ENCODE measurements around the gene PRKN.
A peak's percentile ranks its signal among the peaks of the same experiment; 100 is the strongest.

Gene PRKN

DNA sequence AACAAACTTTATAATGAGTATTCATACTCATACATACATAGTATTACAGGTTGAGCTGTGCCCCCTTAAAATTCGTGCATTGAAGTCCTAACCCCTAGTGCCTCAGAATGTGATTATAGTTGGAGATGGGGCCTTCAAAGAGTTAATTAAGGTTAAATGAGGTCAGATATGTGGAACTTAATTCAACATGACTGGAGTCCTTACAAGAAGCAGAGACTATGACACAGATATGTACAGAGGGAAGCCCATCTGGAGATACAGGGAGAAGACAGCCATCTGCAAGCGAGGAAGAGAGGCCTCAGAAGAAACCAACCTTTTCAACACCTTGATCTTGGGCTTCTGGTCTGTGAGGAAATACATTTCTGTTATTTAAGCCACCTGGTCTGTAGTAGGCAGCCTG is 917.6 kb downstream of the PRKN start:
- no peak for DNase-seq (ENCODE audit: low read depth in 2 of 2)

DNA sequence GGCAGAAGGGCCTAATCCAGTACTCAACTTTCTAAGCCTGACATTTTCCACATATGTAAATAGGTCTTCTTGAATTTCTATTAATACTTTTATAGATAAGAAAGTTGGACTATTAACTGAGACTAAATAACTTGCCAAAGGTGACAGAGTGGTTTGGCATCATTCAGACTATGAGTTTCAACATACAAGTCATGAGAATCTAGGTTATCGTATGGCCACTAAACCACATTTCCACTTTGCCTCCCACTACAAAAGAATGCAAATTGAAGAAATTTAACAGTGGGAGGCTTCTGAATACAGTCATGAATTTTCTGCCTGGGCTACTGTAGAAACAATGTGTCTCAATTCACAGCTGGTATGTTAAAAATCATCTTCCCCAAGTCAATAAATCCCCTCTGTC is 922.7 kb downstream of the PRKN start:
- DNase-seq (ENCODE audit: low read depth in 2 of 2): no peak

DNA sequence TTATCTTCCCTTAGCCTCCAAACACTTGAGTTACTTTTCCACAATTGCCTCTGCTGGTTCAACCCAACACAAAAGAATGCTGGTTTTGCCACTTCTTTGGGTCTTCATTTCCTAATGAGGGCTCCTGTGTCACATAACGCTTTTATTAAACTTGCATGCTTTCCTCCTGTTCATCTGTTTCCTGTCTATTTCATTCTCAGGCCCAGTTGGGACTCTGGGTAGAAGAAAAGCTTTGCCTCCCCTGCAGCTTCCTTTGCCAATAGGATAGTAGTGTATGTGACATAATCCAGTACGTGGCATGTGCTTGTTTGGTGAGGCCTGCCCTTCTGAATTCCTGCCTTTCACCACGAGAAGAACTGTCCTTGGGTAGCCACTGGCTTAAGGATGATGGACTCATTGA is 924.4 kb downstream of the PRKN start:
- no peak for DNase-seq (ENCODE audit: low read depth in 2 of 2)

DNA sequence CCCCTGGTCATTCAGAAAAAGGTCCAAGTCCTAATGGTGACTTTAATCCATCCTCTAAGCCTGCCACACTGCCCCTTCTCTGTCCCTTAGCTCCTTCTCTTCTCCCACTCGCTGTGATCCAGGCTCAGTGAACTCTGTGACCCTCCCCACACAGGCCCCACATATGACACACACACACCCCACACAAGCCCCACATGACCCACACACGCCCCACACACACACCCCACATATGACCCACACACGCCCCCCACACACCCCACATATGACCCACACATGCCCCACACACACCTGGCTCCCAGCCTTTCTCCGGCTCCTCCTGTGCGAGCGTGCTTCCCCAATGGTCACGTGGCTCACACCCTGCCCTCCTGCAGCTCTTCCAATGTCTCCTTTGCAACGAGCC is 925.3 kb downstream of the PRKN start:
- DNase-seq (ENCODE audit: low read depth in 2 of 2): no peak

DNA sequence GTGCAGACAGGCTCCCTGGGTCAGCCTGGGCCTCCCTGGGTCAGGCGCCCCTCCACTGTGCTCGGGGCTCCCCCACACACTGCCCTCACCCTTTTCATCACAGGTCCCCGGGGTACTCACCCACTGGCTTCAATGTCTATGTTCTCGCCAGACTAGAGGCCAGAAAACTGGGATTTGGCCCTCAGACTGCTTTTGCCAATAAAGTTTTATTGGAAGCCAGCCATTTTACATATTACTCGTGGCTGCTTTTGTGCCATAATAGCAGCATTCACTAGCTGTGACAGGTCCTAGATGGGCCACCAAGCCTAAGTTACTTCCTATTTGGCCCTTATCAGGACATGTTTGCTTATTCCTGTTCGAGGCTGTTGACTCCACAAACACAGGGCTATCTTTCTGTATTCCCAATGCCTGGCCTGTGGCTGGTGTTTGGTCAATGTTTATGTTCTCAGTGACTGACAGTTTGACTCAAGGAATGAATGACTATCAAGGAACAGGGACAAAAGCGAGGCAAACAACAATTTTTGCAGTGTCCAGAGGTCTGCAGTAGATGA is 928.6 kb downstream of the PRKN start:
- DNase-seq (ENCODE audit: low read depth in 2 of 2): no peak

DNA sequence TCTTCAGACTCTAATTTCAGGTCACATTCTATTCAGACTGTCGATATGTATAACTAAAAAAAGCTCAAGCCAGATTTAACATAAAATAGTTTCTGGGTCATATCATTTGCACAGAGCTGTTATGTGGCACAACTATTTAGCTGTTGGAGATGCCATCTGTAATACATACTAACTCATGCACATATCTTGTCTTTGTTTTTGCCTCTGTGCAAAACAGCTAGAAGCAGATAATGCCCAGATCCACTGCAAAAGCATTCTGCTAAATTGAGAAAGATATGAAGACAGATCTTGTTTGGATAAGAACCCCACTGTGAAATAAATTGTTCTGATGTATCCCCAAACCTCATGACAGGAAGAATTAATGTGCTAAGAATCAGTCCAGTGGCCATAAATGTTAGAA is 930.9 kb downstream of the PRKN start:
- no peak for DNase-seq (ENCODE audit: low read depth in 2 of 2)

DNA sequence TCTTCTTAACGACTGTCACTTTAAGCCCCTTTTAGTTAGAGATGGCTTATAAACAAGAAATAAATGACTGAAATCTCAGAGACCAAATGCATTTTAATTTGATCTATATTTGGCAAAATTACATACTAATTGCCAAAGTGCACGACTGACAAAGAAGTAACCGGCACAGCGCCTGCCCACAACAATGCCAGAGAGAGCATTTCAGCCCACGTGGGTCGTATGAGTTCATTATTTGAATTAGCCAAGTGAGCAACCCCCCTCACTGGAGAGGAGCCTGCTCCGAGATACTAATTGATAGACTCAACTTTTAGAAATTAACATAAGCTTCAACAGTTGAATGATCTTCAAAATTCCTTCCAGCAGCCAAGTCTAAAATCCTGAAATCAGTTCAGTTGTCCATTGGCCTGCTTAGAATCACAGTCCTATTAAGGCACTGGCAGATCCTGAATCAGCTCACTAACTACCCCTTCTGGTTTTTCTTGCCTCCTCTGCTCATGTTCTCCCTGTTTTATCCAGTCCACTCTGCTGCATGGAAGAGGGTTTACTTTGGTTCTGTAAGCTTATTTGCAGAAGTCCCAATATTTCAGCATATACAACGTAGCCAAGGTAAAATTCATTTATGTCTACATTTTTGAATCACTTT is 934.6 kb downstream of the PRKN start:
- DNase-seq (ENCODE audit: low read depth in 2 of 2): no peak

DNA sequence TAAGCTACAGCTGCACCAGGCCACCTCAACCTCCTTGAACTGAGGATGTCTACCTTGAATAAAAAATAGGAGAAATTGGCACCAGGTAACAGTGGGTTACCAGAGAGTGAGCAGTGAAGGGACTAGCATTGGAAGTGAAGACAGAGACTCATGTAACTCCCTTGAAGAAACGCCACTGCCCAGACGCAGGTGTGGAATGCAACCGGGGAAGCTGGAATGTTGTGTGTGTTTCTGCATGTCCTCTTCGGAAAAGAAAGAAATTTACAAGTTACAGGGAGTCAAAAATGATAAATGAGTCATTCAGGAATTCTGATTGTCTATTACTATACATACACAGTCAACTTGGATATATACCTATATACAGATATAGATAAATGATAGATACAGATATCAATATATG is 939.0 kb downstream of the PRKN start:
- DNase-seq (ENCODE audit: low read depth in 2 of 2): no peak

DNA sequence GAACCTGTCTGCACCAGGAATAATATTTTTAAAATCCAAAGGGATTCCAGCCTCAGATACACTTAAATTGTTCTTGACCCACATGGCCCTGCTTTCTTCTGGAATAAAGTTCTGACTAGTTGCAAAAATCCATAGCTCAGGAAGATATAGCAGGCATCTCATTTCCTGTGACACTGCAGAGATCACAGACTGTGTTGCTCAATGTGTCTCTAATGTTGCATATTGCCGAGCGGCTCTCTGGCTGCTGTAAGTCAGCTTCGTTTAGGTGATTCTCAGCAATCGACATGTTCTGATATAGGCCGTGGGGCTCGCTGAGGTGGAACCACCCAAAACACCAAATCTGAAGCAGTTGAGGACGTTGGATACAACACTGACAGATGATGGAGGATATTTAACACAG is 955.4 kb downstream of the PRKN start:
- no peak for DNase-seq (ENCODE audit: low read depth in 2 of 2)

DNA sequence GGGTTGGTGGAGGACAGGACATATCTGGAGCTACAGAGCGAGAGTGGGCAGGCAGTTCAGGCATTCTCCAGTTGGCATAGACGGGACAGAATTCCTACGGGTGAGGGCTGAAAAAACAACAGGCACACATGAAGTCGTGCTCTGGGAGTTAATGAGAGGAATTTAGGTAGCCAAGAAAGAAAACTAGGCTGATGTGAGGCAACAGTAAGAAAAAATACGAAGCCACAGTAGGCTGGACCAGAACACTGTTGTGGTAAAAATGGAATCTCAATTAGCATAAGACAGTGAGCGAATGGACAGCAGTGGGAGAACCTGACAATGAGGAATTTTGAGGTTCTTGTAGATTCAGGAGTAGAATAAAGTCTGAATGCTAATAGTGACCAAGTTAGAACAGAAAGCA is 965.6 kb downstream of the PRKN start:
- no peak for DNase-seq (ENCODE audit: low read depth in 2 of 2)

DNA sequence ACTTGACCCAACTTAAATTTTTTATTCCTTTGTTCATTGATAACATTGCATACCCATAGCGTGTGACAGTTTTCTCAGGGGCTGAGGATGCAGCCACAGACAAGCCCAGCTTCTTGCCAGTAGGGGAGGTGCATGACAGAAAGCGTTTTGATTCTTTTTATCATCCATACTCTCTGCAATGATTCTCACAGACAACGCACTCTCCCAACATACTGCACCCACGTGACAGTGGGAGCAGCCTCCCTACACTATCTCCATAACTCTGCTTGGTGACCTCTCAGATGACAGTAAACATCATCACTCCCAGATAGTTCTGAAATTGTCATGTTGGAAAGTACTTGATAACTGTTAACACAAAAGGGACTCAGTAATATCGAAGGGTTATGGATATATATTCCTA is 972.5 kb downstream of the PRKN start:
- DNase-seq (ENCODE audit: low read depth in 2 of 2): no peak

DNA sequence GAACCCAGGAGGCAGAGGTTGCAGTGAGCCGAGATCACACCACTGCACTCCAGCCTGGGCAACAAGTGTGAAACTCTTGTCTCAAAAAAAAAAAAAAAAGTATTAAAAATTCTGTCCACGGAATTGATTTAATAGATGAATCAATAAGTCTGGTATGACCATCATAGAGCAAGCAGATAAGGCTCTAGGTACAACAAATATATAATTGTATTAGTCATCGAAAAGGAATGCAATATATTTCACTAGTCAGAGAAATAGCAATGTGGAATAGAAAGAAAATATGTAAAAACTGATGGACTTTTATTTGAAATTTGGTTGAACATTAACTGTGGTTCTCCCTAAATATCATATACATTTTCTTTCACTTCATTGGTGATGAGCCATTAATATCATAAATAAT is 976.9 kb downstream of the PRKN start:
- no peak for DNase-seq (ENCODE audit: low read depth in 2 of 2)

DNA sequence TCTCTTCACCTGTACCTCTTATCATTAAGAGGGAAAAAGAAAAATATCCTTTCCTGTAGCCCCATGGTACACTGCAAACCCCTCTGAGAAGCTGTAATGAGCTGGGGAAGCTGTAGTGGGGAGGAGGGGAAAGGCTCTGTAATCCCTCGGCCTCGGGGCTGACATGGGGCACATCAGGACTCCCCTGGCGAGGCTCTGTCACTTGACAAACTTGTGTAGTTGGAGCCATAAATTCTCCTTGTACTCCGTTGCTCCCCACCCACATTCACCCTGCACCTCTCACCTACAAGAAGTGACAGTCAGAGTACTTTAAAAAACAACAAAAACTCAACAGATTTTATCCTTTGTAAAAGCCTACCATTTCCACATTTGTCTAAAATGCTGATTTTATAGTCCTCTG is 978.0 kb downstream of the PRKN start:
- no peak for DNase-seq (ENCODE audit: low read depth in 2 of 2)

DNA sequence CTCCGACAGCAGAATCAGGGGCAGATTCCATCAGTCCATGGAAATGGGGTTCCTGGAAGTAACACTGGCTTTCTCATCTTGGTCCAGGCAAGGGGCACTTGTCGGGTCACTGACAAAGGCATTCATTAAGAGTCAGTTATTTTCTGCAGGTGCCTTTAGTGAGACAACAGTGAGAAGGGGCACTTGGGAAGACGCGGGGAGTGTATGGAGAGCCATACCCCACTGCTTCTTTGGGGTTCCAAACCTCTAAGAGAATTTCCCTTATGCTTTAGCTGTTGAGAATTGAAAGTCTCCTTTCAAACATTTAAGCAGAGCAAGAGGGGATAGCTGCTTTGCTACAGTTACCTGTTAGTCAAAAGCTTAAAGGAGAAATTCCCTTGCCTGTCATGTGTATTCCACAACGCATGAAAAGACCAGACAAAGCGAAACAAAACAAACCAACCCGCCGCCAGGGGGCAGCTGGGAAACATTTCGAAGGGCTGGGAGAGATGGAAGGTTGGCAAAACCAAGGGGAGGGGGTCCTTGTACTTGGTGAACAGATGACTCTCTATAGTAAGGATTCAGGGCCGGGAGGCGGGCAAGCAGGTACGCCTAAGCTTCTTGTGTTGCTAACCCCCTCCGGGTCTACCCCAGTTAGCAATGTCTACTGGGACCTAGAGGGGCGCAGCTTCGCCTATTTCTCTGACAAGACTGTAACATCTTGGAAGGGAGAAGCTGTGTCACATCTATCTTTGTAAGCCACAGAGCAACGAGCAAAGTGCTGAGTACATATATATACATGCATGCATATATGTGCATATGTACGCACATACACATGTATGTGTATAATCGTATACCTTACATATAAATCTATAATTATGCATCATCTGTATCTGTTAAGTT is 978.8 kb downstream of the PRKN start:
- peak; percentile 10 to 32 for DNase-seq (ENCODE audit: low read depth in 2 of 2)

DNA sequence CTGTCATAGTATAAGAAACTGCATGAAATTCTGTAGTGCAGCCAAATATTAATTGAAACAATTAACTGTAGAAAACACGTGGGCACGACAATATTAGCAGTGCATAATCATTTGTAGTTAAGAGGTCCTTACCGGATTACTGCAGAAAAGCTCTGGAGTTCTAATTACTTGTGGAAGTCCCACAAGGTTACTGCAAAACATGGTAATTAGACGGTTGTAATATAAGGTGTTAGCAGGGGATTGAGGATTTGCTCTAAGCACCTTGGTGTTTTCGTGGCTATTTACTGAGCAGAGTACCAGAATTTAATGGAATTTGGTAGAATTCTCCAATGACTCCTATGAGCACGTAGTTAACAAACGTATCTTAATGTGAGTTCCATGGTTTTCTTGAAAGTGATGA is 980.1 kb downstream of the PRKN start:
- no peak for DNase-seq (ENCODE audit: low read depth in 2 of 2)

DNA sequence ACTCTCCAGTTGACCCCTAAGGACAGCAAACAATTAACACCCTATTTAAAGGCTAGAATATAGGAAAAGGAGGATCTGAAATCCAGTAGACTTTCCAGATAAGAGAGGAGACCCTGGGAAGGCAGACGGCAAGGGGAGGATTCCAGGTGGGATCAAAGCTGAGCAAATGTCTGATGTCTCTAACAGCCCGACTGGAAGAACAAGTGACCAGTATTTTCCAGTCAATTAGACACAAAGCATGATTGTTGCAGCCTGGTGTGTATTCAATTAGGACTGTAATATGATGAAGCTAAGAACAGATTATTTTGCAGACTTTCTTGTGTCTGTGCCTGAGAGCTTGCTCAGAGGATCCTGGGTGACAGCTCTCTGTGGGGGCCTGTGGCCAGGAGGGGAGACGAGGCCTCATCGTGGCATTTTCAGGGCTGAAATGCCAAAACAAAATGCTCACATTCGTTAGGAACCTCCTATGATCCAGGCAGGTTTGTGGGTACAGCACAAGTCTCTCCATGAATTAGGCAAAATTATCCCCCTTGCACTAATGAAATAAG is 981.9 kb downstream of the PRKN start:
- no peak for DNase-seq (ENCODE audit: low read depth in 2 of 2)

DNA sequence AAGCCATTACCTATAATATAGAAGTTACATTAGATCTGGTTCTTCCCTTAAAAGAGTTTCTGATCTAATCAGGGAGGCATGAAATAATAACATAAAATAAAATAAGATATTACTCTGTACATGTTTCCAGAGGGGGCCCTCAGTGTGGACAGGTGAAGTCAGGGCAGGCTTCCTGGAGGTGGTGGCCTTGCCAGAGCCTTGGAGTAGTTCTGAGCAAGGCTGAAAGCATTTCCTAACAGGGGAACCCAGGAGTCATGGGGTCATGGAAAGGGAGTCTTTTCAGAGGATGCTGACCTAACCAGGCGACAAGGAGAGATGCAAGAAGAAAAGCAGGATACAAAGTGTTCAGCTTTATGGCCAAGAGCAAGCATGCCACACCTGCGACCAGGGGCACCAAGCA is 982.4 kb downstream of the PRKN start:
- DNase-seq (ENCODE audit: low read depth in 2 of 2): no peak

DNA sequence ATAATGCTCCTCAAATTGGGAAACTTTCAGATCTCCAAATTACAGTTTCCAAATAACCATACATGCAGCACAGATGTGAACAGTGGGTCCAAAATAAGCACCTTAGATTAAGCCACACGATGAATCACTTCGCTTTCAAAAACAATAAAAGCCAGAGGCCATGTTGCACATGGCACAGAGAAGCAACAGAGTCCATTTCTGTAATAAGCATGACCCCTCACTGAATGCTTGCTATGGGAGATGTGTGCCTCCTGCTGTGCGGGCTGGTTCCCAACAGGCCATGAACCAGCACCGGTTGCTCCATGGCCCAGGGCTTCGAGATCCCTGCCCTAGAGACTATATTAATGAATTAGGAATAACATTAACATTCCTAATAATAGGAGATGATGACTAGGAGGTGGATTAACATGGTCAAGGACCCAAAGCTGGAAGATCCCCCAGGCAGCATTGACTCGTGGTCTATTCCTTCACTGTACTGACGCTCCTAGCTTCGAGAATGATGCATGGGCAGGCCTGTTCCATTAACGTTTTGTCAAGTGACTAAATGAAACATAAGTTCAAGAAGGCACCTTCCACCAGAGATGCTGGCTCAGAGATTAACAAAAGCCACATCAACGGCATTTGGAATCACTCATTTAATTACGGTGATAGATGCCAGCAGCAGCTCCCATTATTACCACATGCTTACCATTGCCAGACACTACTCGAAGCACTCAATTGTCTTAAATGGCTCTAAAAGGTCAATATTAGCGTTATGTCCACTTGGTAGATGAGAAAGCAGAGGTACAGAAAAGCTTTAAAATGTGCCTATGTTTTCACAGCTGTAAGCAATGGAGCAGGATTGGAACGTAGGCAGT is 983.1 kb downstream of the PRKN start:
- DNase-seq (ENCODE audit: low read depth in 2 of 2): no peak

DNA sequence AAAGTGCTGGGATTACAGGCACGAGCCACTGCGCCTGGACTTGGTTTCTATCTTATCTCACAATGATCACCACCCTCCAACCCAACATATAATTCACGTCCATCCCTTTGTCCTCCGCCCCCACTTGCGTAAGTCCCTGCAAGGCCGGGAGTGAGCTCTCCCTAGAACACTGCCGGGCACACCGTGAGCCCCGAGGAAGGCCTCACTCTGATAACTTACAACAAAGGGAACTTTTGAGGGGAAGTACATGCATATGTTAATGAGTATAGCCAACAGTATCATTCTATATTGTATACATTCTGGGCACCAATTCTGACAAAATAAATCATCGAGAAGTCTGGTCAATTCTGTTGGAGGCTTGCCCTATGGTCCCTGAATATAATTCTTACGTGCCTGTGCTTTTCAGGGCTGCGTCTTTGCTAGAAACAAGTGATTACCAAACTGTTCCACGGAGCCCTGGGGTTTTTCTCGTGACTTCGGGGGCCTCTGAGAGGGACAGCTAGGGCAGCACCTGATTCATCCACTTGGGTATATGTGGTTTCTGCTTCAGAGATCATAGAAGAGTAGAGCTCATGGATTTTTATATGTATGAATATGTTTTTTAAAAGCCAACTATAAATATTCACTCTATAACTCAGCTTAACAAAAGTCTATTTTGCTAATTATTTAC is 983.9 kb downstream of the PRKN start:
- DNase-seq (ENCODE audit: low read depth in 2 of 2): no peak

DNA sequence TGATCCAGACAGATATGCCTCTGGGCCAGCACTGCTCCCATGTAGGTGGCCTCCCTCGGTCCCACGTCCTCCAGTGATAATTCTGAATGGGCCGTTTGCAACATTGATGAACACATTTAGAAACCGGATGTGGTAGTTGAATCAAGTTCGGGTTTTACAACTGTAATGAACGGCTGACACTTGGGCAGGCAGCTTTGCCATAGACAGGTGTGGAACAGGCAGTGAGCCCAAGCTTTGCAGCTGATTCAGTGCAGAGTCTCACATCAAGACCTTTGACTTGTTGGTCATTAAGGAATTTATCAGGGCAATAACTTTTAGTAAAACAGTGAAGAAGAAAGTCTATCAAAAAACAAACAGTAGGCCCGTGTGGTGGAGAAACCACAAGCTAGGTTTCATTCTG is 987.1 kb downstream of the PRKN start:
- DNase-seq (ENCODE audit: low read depth in 2 of 2): no peak

DNA sequence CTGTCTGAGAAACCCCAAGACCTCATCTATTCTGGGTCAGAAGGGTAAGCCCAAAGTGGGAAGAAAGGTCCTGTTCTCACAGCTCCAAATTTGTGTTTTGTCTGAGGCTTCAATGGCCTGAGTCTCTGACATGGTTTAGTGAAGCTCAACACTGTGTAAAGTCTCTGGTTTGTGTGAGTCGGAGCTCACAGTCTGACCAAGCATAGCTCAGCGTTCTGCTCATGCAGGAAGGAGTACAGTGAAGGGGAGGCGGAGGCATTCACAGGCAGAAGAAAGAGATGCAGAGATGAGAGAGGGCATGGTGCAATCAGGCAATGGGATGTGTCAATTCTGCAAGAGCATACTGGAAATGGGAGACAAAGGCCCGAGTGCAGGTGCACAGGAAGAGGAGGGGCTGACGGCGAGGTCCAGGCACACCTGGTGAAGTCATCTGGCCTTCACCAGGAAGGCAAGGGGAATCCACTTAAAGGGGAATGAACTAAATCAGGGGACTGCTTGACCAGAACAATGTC is 990.7 kb downstream of the PRKN start:
- no peak for DNase-seq (ENCODE audit: low read depth in 2 of 2)
